ENCODE data around the gene COX7A2. TPM values are rescaled to one million over a fixed set of nuclear protein-coding genes. Genes with fewer than 3 reads are reported as not detected.

Gene COX7A2
- total and polyA plus RNA-seq, 9 donors, result 178 to 377 (median 207) TPM

DNA sequence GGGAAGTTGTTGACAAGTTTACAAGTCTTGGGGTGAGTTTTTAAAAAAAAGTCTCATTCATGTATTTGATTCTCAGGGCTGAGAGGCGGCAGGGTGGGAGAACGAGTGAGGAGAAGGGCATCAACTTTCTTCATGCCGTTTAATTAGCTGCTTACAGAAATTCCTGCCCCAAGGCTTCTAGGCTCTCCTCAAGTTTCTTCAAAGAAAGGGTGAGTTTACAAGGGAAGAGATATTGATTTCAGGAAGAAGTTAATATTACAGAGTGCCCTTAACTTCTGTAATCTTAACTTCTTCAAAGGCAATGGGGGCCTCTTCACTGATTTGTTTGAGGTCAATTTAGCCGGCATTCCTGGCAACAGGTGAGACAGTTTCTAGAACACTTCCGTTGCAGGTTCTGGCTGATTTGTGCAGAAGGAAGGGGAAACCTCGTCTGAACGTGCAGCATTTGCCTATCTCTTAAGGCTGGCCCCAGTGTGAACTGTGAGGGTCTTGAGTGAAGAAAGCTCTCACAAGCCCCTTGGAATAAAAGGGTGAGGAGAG lies 34.3 kb downstream of the COX7A2 start:
- 32 to 34% (median 33%) methylated on average over 7 of the region's 7 CpGs for WGBS, 3 donors
- Histone ChIP-seq H3K9me3 (no peaks in the 10 kb centered on the region), H3K36me3 (no peaks in the 10 kb centered on the region), H3K4me3 (no peak overlapping the region), H3K4me1 (ENCODE audit: insufficient read depth) (peaks cover 1% of the 10 kb centered on the region), H3K27ac (no peak overlapping the region), H3K27me3 (no peaks in the 10 kb centered on the region)
- DNase-seq, result no peak
- intact Hi-C loops (cut with DNase I), result loop anchor here (5.0 to 10.0 kb wide), 8 partner anchors 114 to 1474 kb away; no protein-coding TSS in a partner anchor
- TF ChIP-seq, protein P1, sequence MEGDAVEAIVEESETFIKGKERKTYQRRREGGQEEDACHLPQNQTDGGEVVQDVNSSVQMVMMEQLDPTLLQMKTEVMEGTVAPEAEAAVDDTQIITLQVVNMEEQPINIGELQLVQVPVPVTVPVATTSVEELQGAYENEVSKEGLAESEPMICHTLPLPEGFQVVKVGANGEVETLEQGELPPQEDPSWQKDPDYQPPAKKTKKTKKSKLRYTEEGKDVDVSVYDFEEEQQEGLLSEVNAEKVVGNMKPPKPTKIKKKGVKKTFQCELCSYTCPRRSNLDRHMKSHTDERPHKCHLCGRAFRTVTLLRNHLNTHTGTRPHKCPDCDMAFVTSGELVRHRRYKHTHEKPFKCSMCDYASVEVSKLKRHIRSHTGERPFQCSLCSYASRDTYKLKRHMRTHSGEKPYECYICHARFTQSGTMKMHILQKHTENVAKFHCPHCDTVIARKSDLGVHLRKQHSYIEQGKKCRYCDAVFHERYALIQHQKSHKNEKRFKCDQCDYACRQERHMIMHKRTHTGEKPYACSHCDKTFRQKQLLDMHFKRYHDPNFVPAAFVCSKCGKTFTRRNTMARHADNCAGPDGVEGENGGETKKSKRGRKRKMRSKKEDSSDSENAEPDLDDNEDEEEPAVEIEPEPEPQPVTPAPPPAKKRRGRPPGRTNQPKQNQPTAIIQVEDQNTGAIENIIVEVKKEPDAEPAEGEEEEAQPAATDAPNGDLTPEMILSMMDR (IDR thresholded peaks at IDR 0.05), result no peak
- TF ChIP-seq EP300 (IDR thresholded peaks at IDR 0.05) (no peak), POLR2A (IDR thresholded peaks at IDR 0.05) (no peak)

- WGBS, 3 donors, result 26 to 33% (median 32%) methylated on average over 33 of the region's 33 CpGs
- H3K27me3 ChIP-seq, result no peaks in the 10 kb centered on the region
- no peak overlapping the region for H3K4me3 ChIP-seq
- H3K4me1 ChIP-seq (ENCODE audit: insufficient read depth), result peaks cover 1% of the 10 kb centered on the region
- H3K27ac ChIP-seq, result no peak overlapping the region
- TF ChIP-seq POLR2A (IDR thresholded peaks at IDR 0.05) (no peak), EP300 (IDR thresholded peaks at IDR 0.05) (no peak)
- TF ChIP-seq, protein P1 (IDR thresholded peaks at IDR 0.05), result peak; percentile 78 to 89 (median 83)
- no peaks in the 10 kb centered on the region for H3K9me3 ChIP-seq
- no peaks in the 10 kb centered on the region for H3K36me3 ChIP-seq
- peak; percentile 82 to 91 (median 91) for DNase-seq
- intact Hi-C loops (cut with DNase I), result loop anchor here (5.0 to 10.0 kb wide), 8 partner anchors 114 to 1474 kb away; no protein-coding TSS in a partner anchor
These were observed 35.1 kb downstream of the COX7A2 start for GRCh38 chr6:75208298-75209183.

GRCh38 chr6:75206576-75207342 lies 36.8 kb downstream of the COX7A2 start:
- Histone ChIP-seq H3K4me3 (peak overlapping the region; percentile 57), H3K27ac (peak overlapping the region in 1 of 2 donors; percentile 93), H3K36me3 (no peaks in the 10 kb centered on the region), H3K27me3 (no peaks in the 10 kb centered on the region), H3K4me1 (ENCODE audit: insufficient read depth) (peaks cover 10% of the 10 kb centered on the region), H3K9me3 (no peaks in the 10 kb centered on the region)
- DNase-seq, result peak; percentile 42 to 60 (median 52)
- intact Hi-C loops (cut with DNase I), result loop anchor here (5.0 to 10.0 kb wide), 8 partner anchors 112 to 1472 kb away; no protein-coding TSS in a partner anchor
- no peak for TF ChIP-seq EP300 (IDR thresholded peaks at IDR 0.05)
- TF ChIP-seq, protein P1 (IDR thresholded peaks at IDR 0.05), result no peak
- TF ChIP-seq POLR2A (IDR thresholded peaks at IDR 0.05), result no peak
- 42 to 51% (median 43%) methylated on average over 35 of the region's 35 CpGs for WGBS, 3 donors
